Sigmoid colon (tissue), 7 donors: Measurements from ENCODE around the gene WASF3. TPM values are rescaled to one million over a fixed set of nuclear protein-coding genes. Genes with fewer than 3 reads are reported as not detected.

Experiments used
- DNase-seq: peaks from one replicate; pipeline ENCODE4 v3.0.0-alpha.2; 2019
- H3K27ac ChIP-seq, 4 donors: fragments of 200-600 bp; sonication (generic); one replicate each; pipeline ENCODE4 v1.5.1; 2016 to 2019; ENCODE audit warnings: mild to moderate bottlenecking in 1 of 4
- H3K27me3 ChIP-seq, 3 donors: fragments of 200-600 bp; sonication (generic); one replicate each; pipeline ENCODE4 v1.5.1; 2019; ENCODE audit warnings: mild to moderate bottlenecking in 1 of 3
- H3K36me3 ChIP-seq, 4 donors: fragments of 200-600 bp; sonication (generic); one replicate each; pipeline ENCODE4 v1.5.1; 2016 to 2019
- H3K4me1 ChIP-seq, 4 donors: fragments of 200-600 bp; sonication (generic); one replicate each; pipeline ENCODE4 v1.5.1; 2017 to 2019
- H3K4me3 ChIP-seq, 4 donors: fragments of 200-600 bp; sonication (generic); one replicate each; pipeline ENCODE4 v1.5.1; 2017 to 2019; ENCODE audit warnings: mild to moderate bottlenecking in 2 of 4, moderate library complexity in 1 of 4
- H3K9me3 ChIP-seq, 4 donors: fragments of 200-600 bp in 3 of 4; sonication (generic) in 3 of 4; one replicate each; pipeline versions ENCODE4 v1.5.1 to v1.6.1; 2013 to 2019
- CTCF ChIP-seq, 4 experiments: fragments of 450-650 bp in 3 of 4; fragments of 200-600 bp in 1 of 4; IDR thresholded peaks; one replicate each; pipeline ENCODE4 v1.5.1; 2016 to 2019; ENCODE audit warnings: antibody characterized with exemption in 4 of 4, mild to moderate bottlenecking in 3 of 4, moderate library complexity in 2 of 4
- EP300 ChIP-seq, 4 donors: sonication (generic); formaldehyde crosslinking; IDR thresholded peaks; one replicate each; pipeline ENCODE4 v1.6.1; 2017; ENCODE audit warnings: antibody characterized with exemption in 4 of 4
- POLR2A ChIP-seq, 2 donors: fragments of 450-650 bp; IDR thresholded peaks; one replicate each; pipeline ENCODE4 v1.6.1; 2016; ENCODE audit warnings: antibody characterized with exemption in 2 of 2, mild to moderate bottlenecking in 2 of 2, moderate library complexity in 2 of 2
- POLR2AphosphoS5 ChIP-seq, 4 donors: sonication (generic); formaldehyde crosslinking; IDR thresholded peaks; one replicate each; pipeline ENCODE4 v1.6.1; 2017; ENCODE audit warnings: antibody characterized with exemption in 4 of 4
- WGBS, 2 donors: extraction: QIAGEN DNeasy Blood & Tissue Kit; methylation state at CpG; one replicate each; pipeline ENCODE4 v1.1.7; 2013; 5-methylcytosine and 5-hydroxymethylcytosine counted together
- intact Hi-C: fragments of 100-400 bp; cut with DNase I; formaldehyde crosslinking; loops from one replicate; pipeline ENCODE4 v1.15.1; 2023
- polyA plus RNA-seq, 3 donors: library from polyadenylated mRNA; stranded (reverse); fragments of 200-250 nt; gene quantifications; one replicate each; pipeline ENCODE4 v1.2.3, GENCODE V29; 2013
- total RNA-seq, 4 donors: library from RNA; depleted of rRNA; stranded (reverse); fragments of >200 nt; gene quantifications; one replicate each; pipeline ENCODE4 v1.1.0, GENCODE V29; 2016
- donor health status: healthy with polysubstance abuse.
- donor health status: Bipolar disorder and iron deficiency.
- donor health status: healthy.

The WASF3 gene
- total and polyA plus RNA-seq, 7 donors: 0.92 to 17.1 (median 12.4) TPM

GRCh38 chr13:26706381-26706780 is 148.9 kb downstream of the WASF3 start:
- TF ChIP-seq POLR2AphosphoS5 (IDR thresholded peaks at IDR 0.05): no peak
- no peak for TF ChIP-seq POLR2A (IDR thresholded peaks at IDR 0.05)
- TF ChIP-seq EP300 (IDR thresholded peaks at IDR 0.05): no peak
- TF ChIP-seq CTCF (IDR thresholded peaks at IDR 0.05): no peak
- no peaks in the 10 kb centered on the region for H3K9me3 ChIP-seq
- H3K36me3 ChIP-seq: no peaks in the 10 kb centered on the region
- DNase-seq: no peak
- intact Hi-C loops: no loop called here
- H3K4me3 ChIP-seq: no peak overlapping the region
- WGBS, 2 donors: 46 to 55% methylated on average over 7 of the region's 7 CpGs
- no peaks in the 10 kb centered on the region for H3K4me1 ChIP-seq
- no peak overlapping the region for H3K27ac ChIP-seq
- H3K27me3 ChIP-seq: no peaks in the 10 kb centered on the region

GRCh38 chr13:26707122-26708006 is 149.9 kb downstream of the WASF3 start:
- no peaks in the 10 kb centered on the region for H3K4me1 ChIP-seq
- no peak for DNase-seq
- H3K4me3 ChIP-seq: no peak overlapping the region
- intact Hi-C loops: loop anchor here (1.0 kb wide), 1 partner anchor 223 kb away; no protein-coding TSS in a partner anchor
- H3K36me3 ChIP-seq: no peaks in the 10 kb centered on the region
- no peaks in the 10 kb centered on the region for H3K9me3 ChIP-seq
- H3K27me3 ChIP-seq: no peaks in the 10 kb centered on the region
- H3K27ac ChIP-seq: no peak overlapping the region
- 46 to 53% methylated on average over 13 of the region's 13 CpGs for WGBS, 2 donors
- TF ChIP-seq CTCF (IDR thresholded peaks at IDR 0.05) (peak in 3 of 4 experiments; percentile 22 to 50 (median 46)), POLR2AphosphoS5 (IDR thresholded peaks at IDR 0.05) (no peak)

- DNase-seq: no peak
- TF ChIP-seq CTCF (IDR thresholded peaks at IDR 0.05) (peak in 1 of 4 experiments; percentile 1), POLR2AphosphoS5 (IDR thresholded peaks at IDR 0.05) (no peak)
- Histone ChIP-seq H3K9me3 (no peaks in the 10 kb centered on the region), H3K27ac (no peak overlapping the region), H3K27me3 (no peaks in the 10 kb centered on the region), H3K36me3 (no peaks in the 10 kb centered on the region), H3K4me3 (no peak overlapping the region), H3K4me1 (no peaks in the 10 kb centered on the region)
- 87 to 88% methylated on average over 6 of the region's 6 CpGs for WGBS, 2 donors
- intact Hi-C loops: no loop called here
Observed at GRCh38 chr13:26708007-26708297, 150.5 kb downstream of the WASF3 start.

- no peak overlapping the region for H3K27ac ChIP-seq
- H3K27me3 ChIP-seq: no peaks in the 10 kb centered on the region
- DNase-seq: no peak
- H3K4me3 ChIP-seq: no peak overlapping the region
- no peaks in the 10 kb centered on the region for H3K4me1 ChIP-seq
- H3K9me3 ChIP-seq: no peaks in the 10 kb centered on the region
- intact Hi-C loops: no loop called here
- WGBS, 2 donors: 80 to 87% methylated on average over 7 of the region's 7 CpGs
- H3K36me3 ChIP-seq: no peaks in the 10 kb centered on the region
- TF ChIP-seq POLR2A (IDR thresholded peaks at IDR 0.05) (no peak), EP300 (IDR thresholded peaks at IDR 0.05) (no peak), POLR2AphosphoS5 (IDR thresholded peaks at IDR 0.05) (no peak), CTCF (IDR thresholded peaks at IDR 0.05) (no peak)
Observed at GRCh38 chr13:26709461-26709860, 152.0 kb downstream of the WASF3 start.

- no peak for DNase-seq
- H3K4me3 ChIP-seq: no peak overlapping the region
- H3K9me3 ChIP-seq: no peaks in the 10 kb centered on the region
- TF ChIP-seq POLR2A (IDR thresholded peaks at IDR 0.05): no peak
- no peak for TF ChIP-seq CTCF (IDR thresholded peaks at IDR 0.05)
- no peak for TF ChIP-seq POLR2AphosphoS5 (IDR thresholded peaks at IDR 0.05)
- TF ChIP-seq EP300 (IDR thresholded peaks at IDR 0.05): no peak
- WGBS, 2 donors: 53 to 68% methylated on average over 13 of the region's 13 CpGs
- no peak overlapping the region for H3K27ac ChIP-seq
- no peaks in the 10 kb centered on the region for H3K27me3 ChIP-seq
- no peaks in the 10 kb centered on the region for H3K4me1 ChIP-seq
- H3K36me3 ChIP-seq: no peaks in the 10 kb centered on the region
- intact Hi-C loops: no loop called here
Observed at GRCh38 chr13:26710166-26710565, 152.7 kb downstream of the WASF3 start.
